Endothelial cell of umbilical vein (primary cell): Measurements from ENCODE around the gene SULT1C4. TPM values are rescaled to one million over a fixed set of nuclear protein-coding genes. Genes with fewer than 3 reads are reported as not detected.

Experiments used
- BruUV-seq: library from RNA; stranded (reverse); fragments of 400-500 nt; replicated peaks from 2 replicates; lab custom pipeline; 2021; lab: Mats Ljungman, UMichigan
- CTCF ChIA-PET: fragments of 300-600, 350-600 bp; sonication (Branson Sonifier 250); formaldehyde crosslinking; loops from one replicate; lab custom pipeline; 2021; ENCODE audit warnings: antibody characterized with exemption, inconsistent platforms; lab: Charles Lee
- POLR2A ChIA-PET: fragments of 300-600, 350-600 bp; sonication (Branson Sonifier 250); formaldehyde crosslinking; loops from one replicate; lab custom pipeline; 2021; ENCODE audit warnings: antibody characterized with exemption, inconsistent platforms; lab: Charles Lee
- DNase-seq: peaks from one replicate; pipeline ENCODE4 v3.0.0-alpha.2; 2011; ENCODE audit warnings: low read depth, low spot score
- FAIRE-seq: peaks from 2 replicates; lab custom pipeline; 2011; peaks lifted over from hg19 to GRCh38; lab: Jason Lieb, UNC
- H2AFZ ChIP-seq: 2 replicates; pipeline ENCODE4 v1.6.0; 2012; ENCODE audit warnings: low read depth, low read length, control low read depth, inconsistent platforms
- H3K27ac ChIP-seq: 2 replicates; pipeline ENCODE4 v1.5.1; 2011; ENCODE audit warnings: low read depth, mild to moderate bottlenecking, control low read depth, low read length, moderate library complexity; ENCODE audit not compliant: insufficient read depth
- H3K27me3 ChIP-seq, 2 experiments: 2 replicates each; pipeline versions ENCODE4 v1.6.0 to v1.6.1; 2011; ENCODE audit warnings: low read length in 2 of 2, mixed read lengths in 1 of 2; ENCODE audit not compliant: control insufficient read depth in 2 of 2, insufficient read depth in 2 of 2
- H3K36me3 ChIP-seq, 2 experiments: 2 replicates in 1 of 2; 3 replicates in 1 of 2; pipeline ENCODE4 v1.5.1; 2011; ENCODE audit warnings: low read length in 2 of 2, mild to moderate bottlenecking in 1 of 2, moderate library complexity in 1 of 2; ENCODE audit not compliant: control insufficient read depth in 2 of 2, insufficient read depth in 2 of 2; ENCODE audit errors: extremely low read depth in 1 of 2
- H3K4me1 ChIP-seq: 3 replicates; pipeline ENCODE4 v1.5.1; 2011; ENCODE audit warnings: mild to moderate bottlenecking, low read length; ENCODE audit not compliant: control insufficient read depth, insufficient read depth; ENCODE audit errors: extremely low read depth
- H3K4me2 ChIP-seq: 2 replicates; pipeline ENCODE4 v1.6.1; 2011; ENCODE audit warnings: low read length, control low read depth, mixed read lengths; ENCODE audit not compliant: insufficient read depth
- H3K4me3 ChIP-seq, 3 experiments: fragments of 200-600 bp in 1 of 3; sonication (generic), shearing (Covaris generic) in 1 of 3; replicated peaks in 1 of 3; 2 replicates each; pipeline ENCODE4 v1.5.1; 2011 to 2016; ENCODE audit warnings: control low read depth in 3 of 3, low read length in 3 of 3, mild to moderate bottlenecking in 2 of 3, inconsistent platforms in 1 of 3, low read depth in 1 of 3, moderate library complexity in 1 of 3; ENCODE audit not compliant: insufficient read depth in 1 of 3
- H3K79me2 ChIP-seq: 2 replicates; pipeline ENCODE4 v1.6.0; 2012; ENCODE audit warnings: low read length, inconsistent platforms; ENCODE audit not compliant: control insufficient read depth, insufficient read depth
- H3K9ac ChIP-seq: replicated peaks from 2 replicates; pipeline ENCODE3; 2011; ENCODE audit warnings: low read length, control low read depth; ENCODE audit not compliant: insufficient read depth; ENCODE audit errors: extremely low read depth
- H3K9me1 ChIP-seq: replicated peaks from 3 replicates; pipeline ENCODE4 v1.6.0; 2011; ENCODE audit warnings: mild to moderate bottlenecking, low read length; ENCODE audit not compliant: control insufficient read depth, insufficient read depth; ENCODE audit errors: extremely low read depth
- H3K9me3 ChIP-seq: replicated peaks from 2 replicates; pipeline ENCODE4 v1.5.1; 2012; ENCODE audit warnings: low read length, inconsistent platforms; ENCODE audit not compliant: control insufficient read depth, insufficient read depth
- H4K20me1 ChIP-seq: replicated peaks from 2 replicates; pipeline ENCODE3; 2011; ENCODE audit warnings: mild to moderate bottlenecking, low read length; ENCODE audit not compliant: control insufficient read depth, insufficient read depth; ENCODE audit errors: extremely low read depth
- CTCF ChIP-seq, 2 donors: IDR thresholded peaks; 1 replicate in 1 of 2; 2 replicates in 1 of 2; pipeline ENCODE4 v1.5.1; 2011; ENCODE audit warnings: low read length in 2 of 2, mild to moderate bottlenecking in 2 of 2, moderate library complexity in 2 of 2, control low read depth in 1 of 2, inconsistent platforms in 1 of 2, low read depth in 1 of 2; ENCODE audit not compliant: insufficient read depth in 1 of 2; ENCODE audit errors: extremely low read depth in 1 of 2
- EZH2 ChIP-seq: IDR thresholded peaks from 2 replicates; pipeline ENCODE4 v1.6.1; 2012; ENCODE audit warnings: borderline replicate concordance, low read depth, mild to moderate bottlenecking, moderate library complexity, low read length, inconsistent platforms; ENCODE audit not compliant: severe bottlenecking
- FOS ChIP-seq: IDR thresholded peaks from 2 replicates; pipeline ENCODE4 v1.6.1; 2011; ENCODE audit warnings: mild to moderate bottlenecking, low read length, moderate library complexity, borderline replicate concordance; ENCODE audit not compliant: insufficient read depth
- GATA2 ChIP-seq: IDR thresholded peaks from 2 replicates; pipeline ENCODE4 v1.7.0; 2011; ENCODE audit warnings: low read depth, mild to moderate bottlenecking, moderate library complexity, mixed read lengths, low read length; ENCODE audit not compliant: insufficient read length, insufficient read depth
- JUN ChIP-seq: IDR thresholded peaks from 2 replicates; pipeline ENCODE4 v1.6.1; 2011; ENCODE audit warnings: borderline replicate concordance, low read depth; ENCODE audit not compliant: insufficient read length, insufficient read depth
- MYC ChIP-seq: IDR thresholded peaks from one replicate; pipeline ENCODE4 v1.6.1; 2011; ENCODE audit warnings: mild to moderate bottlenecking, low read depth, low read length
- POLR2A ChIP-seq: IDR thresholded peaks from 2 replicates; pipeline ENCODE4 v1.6.1; 2012; ENCODE audit warnings: low read depth, mild to moderate bottlenecking, control low read depth, low read length
- POLR2AphosphoS5 ChIP-seq: IDR thresholded peaks from 2 replicates; pipeline ENCODE4 v1.6.1; 2012; ENCODE audit warnings: low read depth, mild to moderate bottlenecking, control low read depth, low read length, moderate library complexity; ENCODE audit not compliant: insufficient read depth
- dilution Hi-C: fragments of 300-500 bp; cut with MboI; formaldehyde crosslinking; loops from one replicate; pipeline ENCODE4 v1.15.0; 2019; ENCODE audit warnings: low sequenced_read_pairs; ENCODE audit not compliant: extremely low pct_ligation_motif_present
- intact Hi-C: fragments of 100-400 bp; cut with micrococcal nuclease; formaldehyde crosslinking; loops from one replicate; pipeline ENCODE4 v1.10.0; 2022
- polyA plus RNA-seq, 4 experiments: library from polyadenylated mRNA; depleted of rRNA in 3 of 4; stranded (reverse) in 3 of 4; unstranded in 1 of 4; fragments of >200 nt; gene quantifications; 2 replicates each; pipeline versions ENCODE4 v1.2.1 to v1.2.3, GENCODE V29; 2011 to 2012; ENCODE audit warnings: missing spikeins in 1 of 4
- total RNA-seq: library from RNA; stranded (reverse); gene quantifications from 2 replicates; pipeline ENCODE4 v1.2.3, GENCODE V29; 2021
- TF ChIP-seq, protein P1 (sequence below): IDR thresholded peaks from 2 replicates; pipeline ENCODE4 v1.6.1; 2011; ENCODE audit not compliant: insufficient read depth, insufficient read length

SULT1C4 gene
- total and polyA plus RNA-seq, 2 donors (not counting 3 experiments of a cell fraction or from before 2014, with no cell fraction given) = 17.2 to 29.3 TPM

DNA sequence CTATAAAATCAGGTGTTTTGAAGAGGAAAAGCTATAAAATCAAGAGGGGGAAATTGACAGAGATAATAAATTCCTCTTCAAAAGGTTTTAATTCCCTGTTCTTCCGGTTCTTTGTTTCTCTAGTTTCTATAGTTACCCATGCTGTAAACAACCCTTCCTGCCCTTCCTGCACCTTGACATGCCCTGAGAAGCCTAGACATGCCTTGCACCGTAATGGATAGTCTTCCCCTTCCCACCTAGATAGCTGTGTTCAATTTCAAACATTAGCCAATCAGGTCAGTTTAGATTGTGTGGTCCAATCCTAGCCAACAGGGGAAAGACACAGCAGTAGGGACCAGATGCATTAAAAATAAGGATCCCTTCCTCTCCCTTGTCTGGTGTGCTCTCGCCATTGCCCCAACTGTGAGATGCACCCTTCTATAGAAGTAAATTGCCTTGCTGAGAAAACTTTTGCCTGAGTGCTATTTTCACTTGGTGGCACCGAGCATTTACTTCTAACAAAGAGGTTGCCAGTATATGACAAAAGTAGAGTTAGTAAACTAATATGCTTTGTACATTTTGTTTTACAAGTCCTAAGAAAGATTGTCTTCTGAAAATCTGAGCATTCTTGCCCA lies 27.1 kb downstream of the SULT1C4 start:
- Histone ChIP-seq H3K9me1 (no peaks in the 10 kb centered on the region), H3K4me3 (no peak overlapping the region), H2AFZ (no peak overlapping the region), H3K9ac (no peak overlapping the region), H3K4me2 (no peak overlapping the region), H3K27ac (no peak overlapping the region), H3K36me3 (no peaks in the 10 kb centered on the region), H3K9me3 (no peaks in the 10 kb centered on the region), H3K4me1 (no peaks in the 10 kb centered on the region), H3K79me2 (no peaks in the 10 kb centered on the region), H4K20me1 (no peaks in the 10 kb centered on the region), H3K27me3 (peaks cover 0 to 7% of the 10 kb centered on the region in 2 experiments)
- TF ChIP-seq MYC (no peak), EZH2 (no peak), JUN (no peak), FOS (no peak), CTCF (IDR thresholded peaks at IDR 0.05; ENCODE audit: extremely low read depth in 1 of 2, insufficient read depth in 1 of 2, low read depth in 1 of 2, low read length in 2 of 2) (no peak), GATA2 (no peak), POLR2A (no peak), POLR2AphosphoS5 (no peak)
- TF ChIP-seq, protein P1, sequence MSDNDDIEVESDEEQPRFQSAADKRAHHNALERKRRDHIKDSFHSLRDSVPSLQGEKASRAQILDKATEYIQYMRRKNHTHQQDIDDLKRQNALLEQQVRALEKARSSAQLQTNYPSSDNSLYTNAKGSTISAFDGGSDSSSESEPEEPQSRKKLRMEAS = no peak
- FAIRE-seq (no peak), DNase-seq (no peak)
- no TSS peak for BruUV-seq
- dilution Hi-C loops = no loop called here
- POLR2A ChIA-PET = no interaction called here
- intact Hi-C loops = no loop called here
- CTCF ChIA-PET = interaction anchor here (1.1 to 1.2 kb wide), 2 partner anchors 10 to 31 kb away, joined by 3 read pairs; no protein-coding TSS in a partner anchor
